ENCODE results near the gene ATP2C1. TPM values are rescaled to one million over a fixed set of nuclear protein-coding genes. Genes with fewer than 3 reads are reported as not detected.
A peak's percentile ranks its signal among the peaks of the same experiment; 100 is the strongest.

Gene ATP2C1
- total and polyA plus RNA-seq, 2 experiments from 2014 or later = 28.1 to 75.7 TPM

- DNase-seq (ENCODE audit: low spot score) (peak; percentile 61), ATAC-seq (peak; percentile 39)
- Histone ChIP-seq H3K36me3 (ENCODE audit: insufficient read depth) (no peaks in the 10 kb centered on the region), H3K4me3 (peak overlapping the region; percentile 78), H3K4me2 (peak overlapping the region; percentile 82), H3F3A (replicated peaks; ENCODE audit: low read depth) (no peaks in the 10 kb centered on the region), H3K27ac (ENCODE audit: low read depth) (peak overlapping the region; percentile 70; the same call in 1 of the 2 replicates), H3K27me3 (ENCODE audit: insufficient read depth) (no peaks in the 10 kb centered on the region), H3K79me2 (replicated peaks; ENCODE audit: insufficient read depth) (peaks cover 50% of the 10 kb centered on the region), H3K9me2 (ENCODE audit: insufficient read depth) (no peaks in the 10 kb centered on the region), H2AFZ (0 out of 2 replicates have a peak overlapping the region, but pooled peaks have one; percentile 33), H4K20me1 (replicated peaks; ENCODE audit: insufficient read depth) (peaks cover 15% of the 10 kb centered on the region), H3K4me1 (ENCODE audit: insufficient read depth) (peaks cover 33% of the 10 kb centered on the region)
- Mint-ChIP-seq H3K9me3 (no peaks in the 10 kb centered on the region), H3K27me3 (ENCODE audit: insufficient read depth, low read depth, poor library complexity) (peaks cover 8% of the 10 kb centered on the region), H3K36me3 (ENCODE audit: low read depth) (no peaks in the 10 kb centered on the region), H3K27ac (peak overlapping the region; percentile 49), H3K4me3 (peak overlapping the region; percentile 89), H3K4me1 (peaks cover 45% of the 10 kb centered on the region)
- no peak for TF ChIP-seq EZH2 (IDR thresholded peaks at IDR 0.05; ENCODE audit: low read depth, unreplicated experiment)
- TF ChIP-seq, protein P1, sequence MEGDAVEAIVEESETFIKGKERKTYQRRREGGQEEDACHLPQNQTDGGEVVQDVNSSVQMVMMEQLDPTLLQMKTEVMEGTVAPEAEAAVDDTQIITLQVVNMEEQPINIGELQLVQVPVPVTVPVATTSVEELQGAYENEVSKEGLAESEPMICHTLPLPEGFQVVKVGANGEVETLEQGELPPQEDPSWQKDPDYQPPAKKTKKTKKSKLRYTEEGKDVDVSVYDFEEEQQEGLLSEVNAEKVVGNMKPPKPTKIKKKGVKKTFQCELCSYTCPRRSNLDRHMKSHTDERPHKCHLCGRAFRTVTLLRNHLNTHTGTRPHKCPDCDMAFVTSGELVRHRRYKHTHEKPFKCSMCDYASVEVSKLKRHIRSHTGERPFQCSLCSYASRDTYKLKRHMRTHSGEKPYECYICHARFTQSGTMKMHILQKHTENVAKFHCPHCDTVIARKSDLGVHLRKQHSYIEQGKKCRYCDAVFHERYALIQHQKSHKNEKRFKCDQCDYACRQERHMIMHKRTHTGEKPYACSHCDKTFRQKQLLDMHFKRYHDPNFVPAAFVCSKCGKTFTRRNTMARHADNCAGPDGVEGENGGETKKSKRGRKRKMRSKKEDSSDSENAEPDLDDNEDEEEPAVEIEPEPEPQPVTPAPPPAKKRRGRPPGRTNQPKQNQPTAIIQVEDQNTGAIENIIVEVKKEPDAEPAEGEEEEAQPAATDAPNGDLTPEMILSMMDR (conservative IDR thresholded peaks at IDR 0.05; ENCODE audit: low read depth in 2 of 2) = peak in 1 of 2 experiments; percentile 18; a peak in 3 of 4 replicates
Observed at GRCh38 chr3:130894130-130894985, 474 bp downstream of the ATP2C1 start.

DNA sequence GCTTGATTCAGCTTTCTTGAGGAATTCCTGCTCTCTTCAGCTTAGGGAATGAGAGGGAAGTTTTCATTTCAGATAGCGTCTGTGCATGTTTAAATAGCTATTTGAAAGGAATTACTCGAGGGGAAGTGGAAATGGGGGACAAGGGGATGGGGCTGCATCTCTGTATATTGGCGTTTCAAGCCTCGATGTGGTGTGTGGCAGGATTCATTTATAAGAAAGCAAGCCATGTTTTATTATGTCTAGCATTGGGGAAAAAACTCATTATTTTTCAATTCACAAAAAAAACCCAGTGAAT is 1.0 kb downstream of the ATP2C1 start:
- Mint-ChIP-seq H3K27me3 (ENCODE audit: insufficient read depth, low read depth, poor library complexity) (peaks cover 8% of the 10 kb centered on the region), H3K4me1 (peaks cover 51% of the 10 kb centered on the region), H3K9me3 (no peaks in the 10 kb centered on the region), H3K27ac (peak overlapping the region; percentile 49), H3K36me3 (ENCODE audit: low read depth) (no peaks in the 10 kb centered on the region), H3K4me3 (peak overlapping the region; percentile 89)
- ATAC-seq (no peak), DNase-seq (ENCODE audit: low spot score) (peak; percentile 12)
- no peaks in the 10 kb centered on the region for H3K27me3 ChIP-seq (ENCODE audit: insufficient read depth)
- peaks cover 19% of the 10 kb centered on the region for H4K20me1 ChIP-seq (replicated peaks; ENCODE audit: insufficient read depth)
- H3K9me2 ChIP-seq (ENCODE audit: insufficient read depth) = no peaks in the 10 kb centered on the region
- 0 out of 2 replicates have a peak overlapping the region, but pooled peaks have one; percentile 33 for H2AFZ ChIP-seq
- peaks cover 56% of the 10 kb centered on the region for H3K79me2 ChIP-seq (replicated peaks; ENCODE audit: insufficient read depth)
- no peak overlapping the region for H3K27ac ChIP-seq (ENCODE audit: low read depth)
- no peaks in the 10 kb centered on the region for H3K36me3 ChIP-seq (ENCODE audit: insufficient read depth)
- H3K4me2 ChIP-seq = peak overlapping the region; percentile 82
- H3K4me3 ChIP-seq = peak overlapping the region; percentile 78
- no peaks in the 10 kb centered on the region for H3F3A ChIP-seq (replicated peaks; ENCODE audit: low read depth)
- H3K4me1 ChIP-seq (ENCODE audit: insufficient read depth) = peaks cover 38% of the 10 kb centered on the region
- TF ChIP-seq REST (IDR thresholded peaks at IDR 0.05; ENCODE audit: unreplicated experiment) (no peak), POLR2AphosphoS5 (IDR thresholded peaks at IDR 0.05; ENCODE audit: low read depth) (no peak), EZH2 (IDR thresholded peaks at IDR 0.05; ENCODE audit: low read depth, unreplicated experiment) (no peak), JUNB (IDR thresholded peaks at IDR 0.05; ENCODE audit: unreplicated experiment) (no peak), CREB1 (CRISPR knock-in tag; IDR thresholded peaks at IDR 0.05; ENCODE audit: low read depth) (no peak), ZNF114 (CRISPR knock-in tag; IDR thresholded peaks at IDR 0.05) (no peak)
- TF ChIP-seq, protein P2, sequence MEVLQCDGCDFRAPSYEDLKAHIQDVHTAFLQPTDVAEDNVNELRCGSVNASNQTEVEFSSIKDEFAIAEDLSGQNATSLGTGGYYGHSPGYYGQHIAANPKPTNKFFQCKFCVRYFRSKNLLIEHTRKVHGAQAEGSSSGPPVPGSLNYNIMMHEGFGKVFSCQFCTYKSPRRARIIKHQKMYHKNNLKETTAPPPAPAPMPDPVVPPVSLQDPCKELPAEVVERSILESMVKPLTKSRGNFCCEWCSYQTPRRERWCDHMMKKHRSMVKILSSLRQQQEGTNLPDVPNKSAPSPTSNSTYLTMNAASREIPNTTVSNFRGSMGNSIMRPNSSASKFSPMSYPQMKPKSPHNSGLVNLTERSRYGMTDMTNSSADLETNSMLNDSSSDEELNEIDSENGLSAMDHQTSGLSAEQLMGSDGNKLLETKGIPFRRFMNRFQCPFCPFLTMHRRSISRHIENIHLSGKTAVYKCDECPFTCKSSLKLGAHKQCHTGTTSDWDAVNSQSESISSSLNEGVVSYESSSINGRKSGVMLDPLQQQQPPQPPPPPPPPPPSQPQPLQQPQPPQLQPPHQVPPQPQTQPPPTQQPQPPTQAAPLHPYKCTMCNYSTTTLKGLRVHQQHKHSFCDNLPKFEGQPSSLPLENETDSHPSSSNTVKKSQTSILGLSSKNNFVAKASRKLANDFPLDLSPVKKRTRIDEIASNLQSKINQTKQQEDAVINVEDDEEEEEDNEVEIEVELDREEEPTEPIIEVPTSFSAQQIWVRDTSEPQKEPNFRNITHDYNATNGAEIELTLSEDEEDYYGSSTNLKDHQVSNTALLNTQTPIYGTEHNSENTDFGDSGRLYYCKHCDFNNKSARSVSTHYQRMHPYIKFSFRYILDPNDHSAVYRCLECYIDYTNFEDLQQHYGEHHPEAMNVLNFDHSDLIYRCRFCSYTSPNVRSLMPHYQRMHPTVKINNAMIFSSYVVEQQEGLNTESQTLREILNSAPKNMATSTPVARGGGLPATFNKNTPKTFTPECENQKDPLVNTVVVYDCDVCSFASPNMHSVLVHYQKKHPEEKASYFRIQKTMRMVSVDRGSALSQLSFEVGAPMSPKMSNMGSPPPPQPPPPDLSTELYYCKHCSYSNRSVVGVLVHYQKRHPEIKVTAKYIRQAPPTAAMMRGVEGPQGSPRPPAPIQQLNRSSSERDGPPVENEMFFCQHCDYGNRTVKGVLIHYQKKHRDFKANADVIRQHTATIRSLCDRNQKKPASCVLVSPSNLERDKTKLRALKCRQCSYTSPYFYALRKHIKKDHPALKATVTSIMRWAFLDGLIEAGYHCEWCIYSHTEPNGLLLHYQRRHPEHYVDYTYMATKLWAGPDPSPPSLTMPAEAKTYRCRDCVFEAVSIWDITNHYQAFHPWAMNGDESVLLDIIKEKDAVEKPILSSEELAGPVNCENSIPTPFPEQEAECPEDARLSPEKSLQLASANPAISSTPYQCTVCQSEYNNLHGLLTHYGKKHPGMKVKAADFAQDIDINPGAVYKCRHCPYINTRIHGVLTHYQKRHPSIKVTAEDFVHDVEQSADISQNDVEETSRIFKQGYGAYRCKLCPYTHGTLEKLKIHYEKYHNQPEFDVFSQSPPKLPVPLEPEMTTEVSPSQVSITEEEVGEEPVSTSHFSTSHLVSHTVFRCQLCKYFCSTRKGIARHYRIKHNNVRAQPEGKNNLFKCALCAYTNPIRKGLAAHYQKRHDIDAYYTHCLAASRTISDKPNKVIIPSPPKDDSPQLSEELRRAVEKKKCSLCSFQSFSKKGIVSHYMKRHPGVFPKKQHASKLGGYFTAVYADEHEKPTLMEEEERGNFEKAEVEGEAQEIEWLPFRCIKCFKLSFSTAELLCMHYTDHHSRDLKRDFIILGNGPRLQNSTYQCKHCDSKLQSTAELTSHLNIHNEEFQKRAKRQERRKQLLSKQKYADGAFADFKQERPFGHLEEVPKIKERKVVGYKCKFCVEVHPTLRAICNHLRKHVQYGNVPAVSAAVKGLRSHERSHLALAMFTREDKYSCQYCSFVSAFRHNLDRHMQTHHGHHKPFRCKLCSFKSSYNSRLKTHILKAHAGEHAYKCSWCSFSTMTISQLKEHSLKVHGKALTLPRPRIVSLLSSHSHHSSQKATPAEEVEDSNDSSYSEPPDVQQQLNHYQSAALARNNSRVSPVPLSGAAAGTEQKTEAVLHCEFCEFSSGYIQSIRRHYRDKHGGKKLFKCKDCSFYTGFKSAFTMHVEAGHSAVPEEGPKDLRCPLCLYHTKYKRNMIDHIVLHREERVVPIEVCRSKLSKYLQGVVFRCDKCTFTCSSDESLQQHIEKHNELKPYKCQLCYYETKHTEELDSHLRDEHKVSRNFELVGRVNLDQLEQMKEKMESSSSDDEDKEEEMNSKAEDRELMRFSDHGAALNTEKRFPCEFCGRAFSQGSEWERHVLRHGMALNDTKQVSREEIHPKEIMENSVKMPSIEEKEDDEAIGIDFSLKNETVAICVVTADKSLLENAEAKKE (CRISPR knock-in tag; IDR thresholded peaks at IDR 0.05) = no peak

Measured in GM23338 (cell line).